ENCODE data around the gene GRAMD2A.

Gene GRAMD2A

DNA sequence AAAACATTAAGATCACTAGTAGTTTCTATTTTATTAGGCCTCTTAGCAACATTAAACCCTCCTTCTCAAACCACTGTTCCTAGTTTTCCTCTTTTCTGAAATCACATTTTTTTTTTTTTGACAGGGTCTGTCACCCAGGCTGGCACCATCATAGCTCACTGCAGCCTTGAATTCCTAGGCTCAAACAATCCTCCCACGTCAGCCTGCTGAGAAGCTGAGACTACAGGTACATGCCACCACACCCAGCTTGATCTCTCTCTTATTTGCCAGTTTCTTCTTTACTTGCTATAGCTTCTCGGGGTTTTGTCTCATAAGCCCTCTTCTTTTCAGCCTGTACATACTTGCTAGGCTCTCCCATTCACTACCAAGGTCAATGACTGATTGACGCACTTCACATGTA is 51.4 kb downstream of the GRAMD2A start:
- H3K4me3 ChIP-seq (ENCODE audit: low read depth, low read length), result no peak overlapping the region
- no peak for DNase-seq (ENCODE audit: low read depth)
- in situ Hi-C loops (cut with HindIII; ENCODE audit: low sequenced_read_pairs), result no loop called here
- TF ChIP-seq, protein P1, sequence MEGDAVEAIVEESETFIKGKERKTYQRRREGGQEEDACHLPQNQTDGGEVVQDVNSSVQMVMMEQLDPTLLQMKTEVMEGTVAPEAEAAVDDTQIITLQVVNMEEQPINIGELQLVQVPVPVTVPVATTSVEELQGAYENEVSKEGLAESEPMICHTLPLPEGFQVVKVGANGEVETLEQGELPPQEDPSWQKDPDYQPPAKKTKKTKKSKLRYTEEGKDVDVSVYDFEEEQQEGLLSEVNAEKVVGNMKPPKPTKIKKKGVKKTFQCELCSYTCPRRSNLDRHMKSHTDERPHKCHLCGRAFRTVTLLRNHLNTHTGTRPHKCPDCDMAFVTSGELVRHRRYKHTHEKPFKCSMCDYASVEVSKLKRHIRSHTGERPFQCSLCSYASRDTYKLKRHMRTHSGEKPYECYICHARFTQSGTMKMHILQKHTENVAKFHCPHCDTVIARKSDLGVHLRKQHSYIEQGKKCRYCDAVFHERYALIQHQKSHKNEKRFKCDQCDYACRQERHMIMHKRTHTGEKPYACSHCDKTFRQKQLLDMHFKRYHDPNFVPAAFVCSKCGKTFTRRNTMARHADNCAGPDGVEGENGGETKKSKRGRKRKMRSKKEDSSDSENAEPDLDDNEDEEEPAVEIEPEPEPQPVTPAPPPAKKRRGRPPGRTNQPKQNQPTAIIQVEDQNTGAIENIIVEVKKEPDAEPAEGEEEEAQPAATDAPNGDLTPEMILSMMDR (IDR thresholded peaks at IDR 0.05; ENCODE audit: low read depth, low read length, missing control alignments), result no peak

DNA sequence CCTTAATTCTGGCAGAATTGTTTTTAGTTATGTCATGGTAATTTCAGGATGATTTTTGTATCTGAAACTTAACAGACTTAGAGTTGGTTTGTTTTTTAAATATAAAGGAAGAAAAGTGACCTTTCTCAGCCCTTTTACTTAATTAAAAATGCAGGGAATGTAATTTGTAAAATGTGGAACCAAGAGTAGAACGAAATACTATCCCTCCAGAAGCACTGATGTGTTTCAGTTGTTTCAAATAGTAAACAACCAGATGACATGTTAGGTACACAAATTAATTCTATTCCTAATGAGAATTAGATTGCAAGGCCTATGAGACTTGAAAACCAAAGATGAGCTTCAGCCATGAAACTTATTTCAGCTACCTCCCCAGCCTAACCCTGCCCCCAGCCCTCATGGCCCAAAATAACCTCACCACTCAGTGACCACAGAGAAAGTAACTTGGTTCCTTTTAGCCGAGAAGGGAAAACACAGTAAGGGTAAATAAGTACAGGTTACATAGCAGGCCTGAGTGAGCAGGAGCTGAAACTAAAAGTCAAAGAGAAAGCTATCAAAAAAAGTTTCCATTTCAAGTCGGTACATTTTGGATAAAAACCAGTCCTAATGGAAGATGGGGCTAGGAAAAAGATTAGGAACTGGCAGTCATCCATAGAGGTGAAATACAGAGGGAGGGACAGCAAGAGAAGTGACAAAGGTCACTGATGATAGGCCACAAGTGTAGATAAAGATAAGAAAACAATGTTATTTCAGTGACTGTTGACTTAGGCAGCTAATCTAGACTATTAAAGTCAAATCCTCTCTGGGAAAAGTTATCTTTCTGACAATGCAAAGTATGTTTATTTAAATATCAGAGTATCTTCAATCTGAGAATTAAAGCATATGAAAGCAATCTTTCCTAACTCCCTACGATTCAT is 56.2 kb downstream of the GRAMD2A start:
- DNase-seq (ENCODE audit: low read depth), result no peak
- in situ Hi-C loops (cut with HindIII; ENCODE audit: low sequenced_read_pairs), result no loop called here

DNA sequence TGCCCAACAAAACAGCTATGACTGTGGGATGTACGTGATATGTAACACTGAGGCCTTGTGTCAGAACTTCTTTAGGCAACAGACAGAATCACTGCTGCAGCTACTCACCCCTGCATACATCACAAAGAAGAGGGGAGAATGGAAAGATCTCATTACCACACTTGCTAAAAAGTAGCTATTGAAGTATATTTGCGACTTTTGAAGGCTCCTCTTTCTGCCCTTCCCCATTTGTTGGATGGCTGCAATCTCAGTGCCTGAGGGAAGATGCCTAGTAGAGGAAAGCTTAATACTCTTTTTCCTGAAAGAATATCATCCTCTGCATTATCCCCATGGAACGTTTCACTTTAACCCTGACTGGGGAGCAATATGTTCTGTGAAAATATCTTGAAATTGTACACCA is 57.5 kb downstream of the GRAMD2A start:
- DNase-seq (ENCODE audit: low read depth), result no peak
- TF ChIP-seq, protein P1 (IDR thresholded peaks at IDR 0.05; ENCODE audit: low read depth, low read length, missing control alignments), result no peak
- in situ Hi-C loops (cut with HindIII; ENCODE audit: low sequenced_read_pairs), result no loop called here
- H3K4me3 ChIP-seq (ENCODE audit: low read depth, low read length), result no peak overlapping the region

More for the DNA sequence above, 56.2 kb downstream of the GRAMD2A start:
- no peak overlapping the region for H3K4me3 ChIP-seq (ENCODE audit: low read depth, low read length)
- TF ChIP-seq, protein P1 (IDR thresholded peaks at IDR 0.05; ENCODE audit: low read depth, low read length, missing control alignments), result no peak

DNA sequence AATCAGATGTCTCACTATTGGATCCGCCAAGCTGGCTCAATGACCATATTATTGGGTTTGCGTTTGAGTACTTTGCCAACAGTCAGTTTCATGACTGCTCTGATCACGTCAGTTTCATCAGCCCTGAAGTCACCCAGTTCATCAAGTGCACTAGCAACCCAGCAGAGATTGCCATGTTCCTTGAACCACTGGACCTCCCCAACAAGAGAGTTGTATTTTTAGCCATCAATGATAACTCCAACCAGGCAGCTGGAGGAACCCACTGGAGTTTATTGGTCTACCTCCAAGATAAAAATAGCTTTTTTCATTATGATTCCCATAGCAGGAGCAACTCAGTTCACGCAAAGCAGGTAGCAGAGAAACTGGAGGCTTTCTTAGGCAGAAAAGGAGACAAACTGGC is 57.9 kb downstream of the GRAMD2A start:
- H3K4me3 ChIP-seq (ENCODE audit: low read depth, low read length), result no peak overlapping the region
- TF ChIP-seq, protein P1 (IDR thresholded peaks at IDR 0.05; ENCODE audit: low read depth, low read length, missing control alignments), result no peak
- no peak for DNase-seq (ENCODE audit: low read depth)
- in situ Hi-C loops (cut with HindIII; ENCODE audit: low sequenced_read_pairs), result no loop called here

- peak; percentile 57 for DNase-seq (ENCODE audit: low read depth)
- in situ Hi-C loops (cut with HindIII; ENCODE audit: low sequenced_read_pairs), result no loop called here
- TF ChIP-seq, protein P1 (IDR thresholded peaks at IDR 0.05; ENCODE audit: low read depth, low read length, missing control alignments), result no peak
- no peak overlapping the region for H3K4me3 ChIP-seq (ENCODE audit: low read depth, low read length)
These were observed 61.2 kb downstream of the GRAMD2A start for GRCh38 chr15:72136170-72137051.

- H3K4me3 ChIP-seq (ENCODE audit: low read depth, low read length), result no peak overlapping the region
- TF ChIP-seq, protein P1 (IDR thresholded peaks at IDR 0.05; ENCODE audit: low read depth, low read length, missing control alignments), result no peak
- DNase-seq (ENCODE audit: low read depth), result no peak
- in situ Hi-C loops (cut with HindIII; ENCODE audit: low sequenced_read_pairs), result no loop called here
These were observed 61.9 kb downstream of the GRAMD2A start for GRCh38 chr15:72135719-72136118.
